Measurements from ENCODE around the gene STAP1.
"Not testable (repeated sequence)": the region's sequence is repeated elsewhere in the genome, so short reads cannot be mapped to it uniquely, and the experiment has no call there.

GRCh38 chr4:67524140-67524539 is 34.4 kb upstream of the STAP1 start:
- TF ChIP-seq, protein P1, sequence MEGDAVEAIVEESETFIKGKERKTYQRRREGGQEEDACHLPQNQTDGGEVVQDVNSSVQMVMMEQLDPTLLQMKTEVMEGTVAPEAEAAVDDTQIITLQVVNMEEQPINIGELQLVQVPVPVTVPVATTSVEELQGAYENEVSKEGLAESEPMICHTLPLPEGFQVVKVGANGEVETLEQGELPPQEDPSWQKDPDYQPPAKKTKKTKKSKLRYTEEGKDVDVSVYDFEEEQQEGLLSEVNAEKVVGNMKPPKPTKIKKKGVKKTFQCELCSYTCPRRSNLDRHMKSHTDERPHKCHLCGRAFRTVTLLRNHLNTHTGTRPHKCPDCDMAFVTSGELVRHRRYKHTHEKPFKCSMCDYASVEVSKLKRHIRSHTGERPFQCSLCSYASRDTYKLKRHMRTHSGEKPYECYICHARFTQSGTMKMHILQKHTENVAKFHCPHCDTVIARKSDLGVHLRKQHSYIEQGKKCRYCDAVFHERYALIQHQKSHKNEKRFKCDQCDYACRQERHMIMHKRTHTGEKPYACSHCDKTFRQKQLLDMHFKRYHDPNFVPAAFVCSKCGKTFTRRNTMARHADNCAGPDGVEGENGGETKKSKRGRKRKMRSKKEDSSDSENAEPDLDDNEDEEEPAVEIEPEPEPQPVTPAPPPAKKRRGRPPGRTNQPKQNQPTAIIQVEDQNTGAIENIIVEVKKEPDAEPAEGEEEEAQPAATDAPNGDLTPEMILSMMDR (IDR thresholded peaks at IDR 0.05), result not testable (repeated sequence)
- not testable (repeated sequence) for TF ChIP-seq POLR2A (IDR thresholded peaks at IDR 0.05); EP300 (IDR thresholded peaks at IDR 0.05; ENCODE audit: low read depth); POLR2AphosphoS5 (IDR thresholded peaks at IDR 0.05)
